ENCODE data around the gene FOXO3.

GRCh38 chr6:108523697-108524096, 37.0 kb upstream of the FOXO3 start:
- TF ChIP-seq CTCF (IDR thresholded peaks at IDR 0.05) = no peak
- no peak for TF ChIP-seq EZH2 (IDR thresholded peaks at IDR 0.05)

All from neural progenitor cell (in vitro differentiated cells).